ENCODE data around the gene FUS. TPM values are rescaled to one million over a fixed set of nuclear protein-coding genes. Genes with fewer than 3 reads are reported as not detected.

Gene FUS
- total RNA-seq (2022) = 550 and 629 TPM in 2 replicates
- percentile 100 among the genes with signal in this experiment for Bru-seq, nascent RNA
- BruChase-seq, experiment 1, labeled RNA remaining after a 6-hour chase = percentile 99 among the genes with signal in this experiment
- percentile 99 among the genes with signal in this experiment for BruChase-seq, experiment 2, labeled RNA remaining after a 2-hour chase
- long read RNA-seq, full-length matches to known transcripts = 10 of 433 reads
- long read RNA-seq, partial matches to known transcripts = 409 of 433 reads
- long read RNA-seq, other reads (novel, unspliced or antisense) = 14 of 433 reads

DNA sequence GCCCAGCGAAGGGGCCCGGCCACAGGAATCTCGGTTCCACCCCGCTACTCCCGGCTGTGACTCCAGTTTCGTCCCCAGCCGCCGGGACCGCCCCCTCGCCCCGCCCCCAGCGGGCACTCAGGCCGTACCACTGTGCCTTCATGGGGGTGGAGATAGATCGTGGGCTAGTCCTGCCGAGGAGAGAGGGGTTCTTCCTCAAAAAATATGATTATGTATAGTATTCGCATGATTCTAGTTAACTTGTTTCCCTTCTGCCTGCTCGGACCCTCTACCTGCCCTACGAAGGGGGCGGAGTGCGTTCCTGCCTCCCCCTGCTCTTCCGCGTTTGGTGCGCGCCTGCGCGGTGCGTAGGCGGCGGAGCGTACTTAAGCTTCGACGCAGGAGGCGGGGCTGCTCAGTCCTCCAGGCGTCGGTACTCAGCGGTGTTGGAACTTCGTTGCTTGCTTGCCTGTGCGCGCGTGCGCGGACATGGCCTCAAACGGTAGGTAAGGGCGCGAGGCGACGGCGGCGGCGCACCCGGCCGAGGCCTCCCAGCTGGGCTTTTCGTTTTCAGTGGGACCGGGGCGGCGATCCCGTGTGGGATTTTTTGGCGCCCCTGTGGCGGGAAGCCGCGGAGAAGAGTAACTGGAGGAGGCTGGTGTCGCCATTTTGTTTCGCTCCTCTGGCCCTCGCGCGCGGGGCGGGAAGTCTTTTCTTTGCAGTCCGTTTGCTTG is at the start of gene FUS:
Gene FUS (plus strand): TSS at position 393 of the 713 bp plus-strand sequence. CDS start 76 bp downstream, at position 469.
- Mint-ChIP-seq H3K27ac (ENCODE audit: unreplicated experiment) (peak within 1 kb of the TSS; percentile 97), H3K4me3 (ENCODE audit: low read depth, unreplicated experiment) (peak within 1 kb of the TSS; percentile 82), H3K27me3 (ENCODE audit: unreplicated experiment) (no peaks in the 10 kb centered on the region), H3K9me3 (ENCODE audit: low read depth, unreplicated experiment) (no peaks in the 10 kb centered on the region), H3K4me1 (ENCODE audit: low read depth, unreplicated experiment) (peaks cover 28% of the 10 kb centered on the region), H3K36me3 (ENCODE audit: insufficient read depth, unreplicated experiment) (peaks cover 59% of the 10 kb centered on the region)
- CTCF ChIA-PET = interaction anchor here (0.5 to 1.7 kb wide), 10 partner anchors 22 to 275 kb away, joined by 3 to 9 read pairs (median 5); partner anchors contain the start of genes HSD3B7, KAT8 and PYCARD
- BruUV-seq (replicated peaks) = no TSS peak
- TF ChIP-seq, protein P1, sequence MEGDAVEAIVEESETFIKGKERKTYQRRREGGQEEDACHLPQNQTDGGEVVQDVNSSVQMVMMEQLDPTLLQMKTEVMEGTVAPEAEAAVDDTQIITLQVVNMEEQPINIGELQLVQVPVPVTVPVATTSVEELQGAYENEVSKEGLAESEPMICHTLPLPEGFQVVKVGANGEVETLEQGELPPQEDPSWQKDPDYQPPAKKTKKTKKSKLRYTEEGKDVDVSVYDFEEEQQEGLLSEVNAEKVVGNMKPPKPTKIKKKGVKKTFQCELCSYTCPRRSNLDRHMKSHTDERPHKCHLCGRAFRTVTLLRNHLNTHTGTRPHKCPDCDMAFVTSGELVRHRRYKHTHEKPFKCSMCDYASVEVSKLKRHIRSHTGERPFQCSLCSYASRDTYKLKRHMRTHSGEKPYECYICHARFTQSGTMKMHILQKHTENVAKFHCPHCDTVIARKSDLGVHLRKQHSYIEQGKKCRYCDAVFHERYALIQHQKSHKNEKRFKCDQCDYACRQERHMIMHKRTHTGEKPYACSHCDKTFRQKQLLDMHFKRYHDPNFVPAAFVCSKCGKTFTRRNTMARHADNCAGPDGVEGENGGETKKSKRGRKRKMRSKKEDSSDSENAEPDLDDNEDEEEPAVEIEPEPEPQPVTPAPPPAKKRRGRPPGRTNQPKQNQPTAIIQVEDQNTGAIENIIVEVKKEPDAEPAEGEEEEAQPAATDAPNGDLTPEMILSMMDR (IDR thresholded peaks at IDR 0.05; ENCODE audit: unreplicated experiment) = no peak
- DNase-seq = peak; percentile 92
- intact Hi-C loops (cut with micrococcal nuclease; ENCODE audit: unreplicated experiment) = loop anchor here (10.0 kb wide), 1 partner anchor 205 kb away; no protein-coding TSS in a partner anchor

DNA sequence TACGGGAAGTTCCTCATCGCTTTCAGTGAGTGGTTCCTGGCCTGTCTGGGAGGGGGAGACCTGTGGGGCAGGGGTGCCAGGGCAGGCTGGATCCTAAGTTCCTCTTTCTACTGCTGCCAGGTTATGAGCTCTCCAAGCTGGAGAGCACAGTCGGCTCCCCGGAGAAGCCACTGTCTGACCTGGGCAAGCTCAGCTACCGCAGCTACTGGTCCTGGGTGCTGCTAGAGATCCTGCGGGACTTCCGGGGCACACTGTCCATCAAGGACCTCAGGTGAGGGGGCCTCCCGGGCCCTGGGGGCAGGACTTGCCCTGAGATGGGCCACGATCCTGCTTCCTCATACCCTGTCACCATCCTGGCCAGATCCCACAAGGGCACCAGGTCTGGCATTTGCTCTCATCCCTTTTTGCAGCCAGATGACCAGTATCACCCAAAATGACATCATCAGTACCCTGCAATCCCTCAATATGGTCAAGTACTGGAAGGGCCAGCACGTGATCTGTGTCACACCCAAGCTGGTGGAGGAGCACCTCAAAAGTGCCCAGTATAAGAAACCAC is 49.5 kb upstream of the FUS start:
- Mint-ChIP-seq H3K4me1 (ENCODE audit: low read depth, unreplicated experiment) (peaks cover 72% of the 10 kb centered on the region), H3K9me3 (ENCODE audit: low read depth, unreplicated experiment) (no peaks in the 10 kb centered on the region), H3K4me3 (ENCODE audit: low read depth, unreplicated experiment) (peak overlapping the region; percentile 66), H3K27me3 (ENCODE audit: unreplicated experiment) (no peaks in the 10 kb centered on the region), H3K27ac (ENCODE audit: unreplicated experiment) (peak overlapping the region; percentile 93), H3K36me3 (ENCODE audit: insufficient read depth, unreplicated experiment) (peaks cover 85% of the 10 kb centered on the region)
- DNase-seq = no peak
- no TSS peak for BruUV-seq (replicated peaks)
- CTCF ChIA-PET = interaction anchor here (0.8 to 5.5 kb wide), 7 partner anchors 9 to 203 kb away, joined by 3 to 38 read pairs (median 4); partner anchors contain the start of genes HSD3B7 and KAT8
- TF ChIP-seq, protein P1 (IDR thresholded peaks at IDR 0.05; ENCODE audit: unreplicated experiment) = no peak
- intact Hi-C loops (cut with micrococcal nuclease; ENCODE audit: unreplicated experiment) = loop anchor here (1.0 kb wide), 1 partner anchor 12 kb away; no protein-coding TSS in a partner anchor

DNA sequence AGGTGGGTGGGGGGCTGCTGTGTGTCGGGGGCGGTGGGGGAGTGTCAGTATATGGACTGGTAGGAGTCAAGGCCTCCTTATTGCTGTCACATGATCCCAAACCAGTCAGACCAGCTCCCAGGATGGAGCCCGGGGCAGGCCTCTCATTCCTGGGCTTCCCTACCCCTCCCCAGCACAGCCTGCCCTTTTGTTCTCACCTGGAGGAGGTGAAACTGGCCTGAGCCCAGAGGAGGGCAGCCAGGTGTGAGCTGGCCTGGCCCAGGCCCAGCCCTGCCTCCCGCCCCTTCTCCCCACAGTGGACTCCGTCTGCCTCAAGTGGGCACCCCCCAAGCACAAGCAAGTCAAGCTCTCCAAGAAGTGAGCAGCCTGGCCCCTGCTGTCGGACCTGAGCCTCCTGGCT is 49.0 kb upstream of the FUS start:
- TF ChIP-seq, protein P1 (IDR thresholded peaks at IDR 0.05; ENCODE audit: unreplicated experiment) = no peak
- H3K4me3 Mint-ChIP-seq (ENCODE audit: low read depth, unreplicated experiment) = peak overlapping the region; percentile 66
- H3K4me1 Mint-ChIP-seq (ENCODE audit: low read depth, unreplicated experiment) = peaks cover 77% of the 10 kb centered on the region
- intact Hi-C loops (cut with micrococcal nuclease; ENCODE audit: unreplicated experiment) = loop anchor here (1.0 kb wide), 1 partner anchor 11 kb away; no protein-coding TSS in a partner anchor
- CTCF ChIA-PET = interaction anchor here (0.8 to 5.5 kb wide), 7 partner anchors 8 to 146 kb away, joined by 3 to 38 read pairs (median 4); partner anchors contain the start of genes HSD3B7 and KAT8
- peaks cover 89% of the 10 kb centered on the region for H3K36me3 Mint-ChIP-seq (ENCODE audit: insufficient read depth, unreplicated experiment)
- peak overlapping the region; percentile 93 for H3K27ac Mint-ChIP-seq (ENCODE audit: unreplicated experiment)
- no TSS peak for BruUV-seq (replicated peaks)
- no peaks in the 10 kb centered on the region for H3K9me3 Mint-ChIP-seq (ENCODE audit: low read depth, unreplicated experiment)
- DNase-seq = peak; percentile 96
- H3K27me3 Mint-ChIP-seq (ENCODE audit: unreplicated experiment) = no peaks in the 10 kb centered on the region

DNA sequence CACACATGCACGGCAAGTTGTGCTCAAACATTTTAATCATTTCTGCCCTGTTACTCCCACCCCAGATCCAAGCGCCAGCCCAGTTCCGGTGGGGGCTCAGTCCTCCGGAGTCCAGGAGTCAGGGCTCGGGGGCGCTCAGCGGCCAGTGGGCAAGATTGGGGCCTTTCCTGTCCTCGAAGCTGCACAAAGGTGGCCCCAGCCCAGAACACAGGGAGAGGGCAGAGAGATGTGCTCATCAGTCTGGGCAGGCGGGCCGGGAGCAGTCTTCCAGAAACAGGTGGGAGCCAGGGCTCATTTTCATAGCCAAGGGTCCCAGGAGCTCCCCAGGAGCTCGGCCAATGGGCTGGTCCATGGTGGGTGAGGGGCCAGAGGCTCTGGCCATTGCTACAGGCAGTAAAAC is 48.5 kb upstream of the FUS start:
- intact Hi-C loops (cut with micrococcal nuclease; ENCODE audit: unreplicated experiment) = no loop called here
- CTCF ChIA-PET = interaction anchor here (1.1 to 5.5 kb wide), 6 partner anchors 8 to 146 kb away, joined by 3 to 38 read pairs (median 4); partner anchors contain the start of genes HSD3B7 and KAT8

More for the DNA sequence above, 48.5 kb upstream of the FUS start:
- Mint-ChIP-seq H3K4me1 (ENCODE audit: low read depth, unreplicated experiment) (peaks cover 82% of the 10 kb centered on the region), H3K9me3 (ENCODE audit: low read depth, unreplicated experiment) (no peaks in the 10 kb centered on the region), H3K27ac (ENCODE audit: unreplicated experiment) (peak overlapping the region; percentile 93), H3K36me3 (ENCODE audit: insufficient read depth, unreplicated experiment) (peaks cover 89% of the 10 kb centered on the region), H3K4me3 (ENCODE audit: low read depth, unreplicated experiment) (peak overlapping the region; percentile 66), H3K27me3 (ENCODE audit: unreplicated experiment) (no peaks in the 10 kb centered on the region)
- DNase-seq = no peak
- TF ChIP-seq, protein P1 (IDR thresholded peaks at IDR 0.05; ENCODE audit: unreplicated experiment) = no peak
- BruUV-seq (replicated peaks) = no TSS peak

Data from Calu3 (cell line).